ENCODE results near the gene SORL1.

GRCh38 chr11:121587182-121587581, 135.1 kb downstream of the SORL1 start:
- TF ChIP-seq MAFK (IDR thresholded peaks at IDR 0.05; ENCODE audit: low read depth, low read length) (no peak), TCF12 (IDR thresholded peaks at IDR 0.05; ENCODE audit: low read depth, low read length) (no peak), POLR2A (IDR thresholded peaks at IDR 0.05; ENCODE audit: control extremely low read depth in 1 of 2, low read depth in 2 of 2, low read length in 2 of 2) (no peak), CTCF (IDR thresholded peaks at IDR 0.05; ENCODE audit: control extremely low read depth in 1 of 3, insufficient read depth in 1 of 3, low read depth in 1 of 3, low read length in 3 of 3) (no peak), YY1 (IDR thresholded peaks at IDR 0.05; ENCODE audit: low read depth, low read length) (no peak), BRCA1 (IDR thresholded peaks at IDR 0.05; ENCODE audit: low read depth, low read length) (no peak), SRF (IDR thresholded peaks at IDR 0.05; ENCODE audit: low read depth, low read length) (no peak), EZH2 (IDR thresholded peaks at IDR 0.05; ENCODE audit: low read depth, low read length, severe bottlenecking) (no peak), CEBPB (IDR thresholded peaks at IDR 0.05; ENCODE audit: low read depth, low read length) (no peak), CREB1 (IDR thresholded peaks at IDR 0.05) (no peak), CBX8 (IDR thresholded peaks at IDR 0.05; ENCODE audit: borderline replicate concordance, low read depth, low read length) (no peak), MAX (IDR thresholded peaks at IDR 0.05) (no peak), SIN3A (conservative IDR thresholded peaks at IDR 0.05 in 1 of 2, IDR thresholded peaks at IDR 0.05 in 1 of 2; ENCODE audit: low read depth in 1 of 2, low read length in 2 of 2) (no peak), EP300 (IDR thresholded peaks at IDR 0.05; ENCODE audit: borderline replicate concordance in 1 of 2, low read depth in 2 of 2, low read length in 2 of 2) (no peak)

Measured in H1 (cell line).